Endometrial microvascular endothelial cells (primary cell): ENCODE results near the gene KDM5B. TPM values are rescaled to one million over a fixed set of nuclear protein-coding genes. Genes with fewer than 3 reads are reported as not detected.
"Not testable (repeated sequence)": the region's sequence is repeated elsewhere in the genome, so short reads cannot be mapped to it uniquely, and the experiment has no call there.

Source experiments
- in situ Hi-C: cut with HindIII; loops from 2 replicates; pipeline ENCODE4 v1.10.0; 2017; ENCODE audit warnings: low sequenced_read_pairs, low pct_unique_long_range_greater_than_20kb; ENCODE audit errors: inconsistent ontology term
- total RNA-seq: library from RNA; depleted of rRNA; stranded (reverse); fragments of >200 nt; gene quantifications from one replicate; pipeline ENCODE4 v1.2.3, GENCODE V29; 2015; ENCODE audit errors: inconsistent ontology term

Gene KDM5B
- total RNA-seq, 1 donor from 2014 or later, result 35.1 TPM

DNA sequence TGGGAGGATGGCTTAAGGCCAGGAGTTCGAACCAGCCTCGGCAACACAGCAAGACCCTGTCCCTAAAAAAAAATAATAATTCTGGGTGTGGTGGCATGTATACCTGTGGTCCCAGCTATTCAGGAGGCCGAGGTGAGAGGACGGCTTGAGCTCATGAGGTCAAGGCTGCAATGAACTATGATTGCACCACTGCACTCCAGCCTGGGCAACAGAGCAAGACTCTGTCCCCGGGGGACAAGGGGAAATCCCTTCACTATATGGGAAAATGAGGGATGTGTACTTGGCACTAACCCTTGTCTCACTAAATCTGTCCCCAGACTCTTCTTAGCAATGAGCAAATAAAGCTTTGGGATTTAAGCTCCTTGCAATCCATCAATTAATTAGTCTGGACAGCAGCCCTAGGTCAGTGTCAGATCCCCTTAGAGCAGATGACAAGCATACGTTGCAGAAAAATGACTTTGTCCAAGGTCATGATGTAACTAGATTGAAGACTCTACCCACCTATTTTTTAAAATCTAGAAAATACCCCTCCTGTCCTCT lies 9.4 kb downstream of the KDM5B start:
- in situ Hi-C loops, result no loop called here

DNA sequence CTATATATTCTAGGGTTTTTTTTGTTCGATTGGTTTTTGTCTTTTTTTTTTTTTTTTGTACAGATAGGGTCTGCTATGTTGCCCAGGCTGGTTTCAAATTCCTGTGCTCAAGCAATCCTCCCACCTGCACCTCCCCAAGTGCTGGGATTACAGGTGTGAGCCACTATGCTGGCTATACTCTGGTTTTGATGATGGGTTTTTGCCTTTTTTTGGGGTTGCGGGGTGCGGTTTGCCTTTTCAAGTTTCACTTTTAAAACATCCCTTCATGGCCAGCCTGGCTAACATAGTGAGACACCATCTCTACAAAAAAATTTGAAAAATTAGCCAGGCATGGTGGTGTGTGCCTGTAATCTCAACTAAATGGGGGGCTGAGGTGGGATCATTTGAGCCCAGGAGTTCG lies 10.0 kb downstream of the KDM5B start:
- in situ Hi-C loops, result no loop called here

GRCh38 chr1:202796670-202797069 lies 11.6 kb downstream of the KDM5B start:
- in situ Hi-C loops, result no loop called here

DNA sequence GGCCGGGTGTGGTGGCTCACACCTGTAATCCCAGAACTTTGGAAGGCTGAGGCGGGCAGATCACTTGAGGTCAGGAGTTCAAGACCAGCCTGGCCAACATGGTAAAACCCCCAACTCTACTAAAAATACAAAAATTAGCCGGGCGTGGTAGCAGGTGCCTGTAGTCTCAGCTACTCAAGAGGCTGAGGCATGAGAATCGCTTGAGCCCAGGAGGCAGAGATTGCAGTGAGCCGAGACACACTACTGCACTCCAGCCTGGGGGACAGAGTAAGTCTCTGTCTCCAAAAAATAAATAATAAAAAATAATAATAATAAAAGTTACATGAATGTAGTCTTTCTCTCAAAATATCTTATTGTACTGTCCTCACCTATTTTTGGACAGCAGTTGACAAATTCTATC lies 13.3 kb downstream of the KDM5B start:
- in situ Hi-C loops, result not testable (repeated sequence)

GRCh38 chr1:202794051-202794740 lies 14.0 kb downstream of the KDM5B start:
- in situ Hi-C loops, result no loop called here

- in situ Hi-C loops, result no loop called here
Measured at GRCh38 chr1:202791077-202791747, 17.0 kb downstream of the KDM5B start.

DNA sequence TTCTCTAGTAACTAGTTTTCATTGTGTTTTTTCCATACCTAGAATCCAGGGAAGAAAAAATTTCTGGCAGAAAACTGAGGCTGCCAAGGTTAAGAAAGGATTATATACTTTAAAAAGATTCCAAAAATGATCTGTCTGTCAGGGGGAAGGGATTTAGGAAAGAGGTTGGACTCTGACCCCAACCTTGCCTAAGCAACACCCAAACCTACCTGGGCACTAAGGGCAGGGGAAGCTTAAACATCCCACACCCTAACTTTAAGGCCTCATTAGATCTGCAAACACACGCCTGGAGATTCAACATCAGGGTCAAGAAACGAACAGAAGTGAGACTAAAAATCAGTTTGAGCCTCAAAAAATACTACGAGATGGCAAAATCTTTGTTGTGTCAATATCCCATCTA lies 19.4 kb downstream of the KDM5B start:
- in situ Hi-C loops, result no loop called here

GRCh38 chr1:202786804-202787203 lies 21.4 kb downstream of the KDM5B start:
- in situ Hi-C loops, result no loop called here

DNA sequence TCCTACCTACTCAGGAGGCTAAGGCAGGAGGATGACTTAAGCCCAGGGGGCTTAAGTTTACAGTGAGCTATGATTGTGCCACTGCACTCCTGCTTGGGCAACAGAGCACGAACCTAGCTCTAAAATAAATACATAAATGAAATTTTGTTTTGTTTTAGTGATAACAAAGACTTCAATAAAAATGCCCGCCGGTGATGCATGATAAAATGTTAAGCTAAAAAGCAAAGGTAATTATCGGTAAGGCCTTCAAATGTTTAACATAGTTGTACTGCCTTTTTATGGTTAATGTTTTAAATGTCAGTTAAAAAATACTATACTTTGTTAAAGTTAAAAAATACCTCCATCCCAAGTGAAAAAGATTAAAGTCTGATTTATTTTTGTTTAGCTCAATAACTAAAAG lies 27.0 kb downstream of the KDM5B start:
- in situ Hi-C loops, result no loop called here

DNA sequence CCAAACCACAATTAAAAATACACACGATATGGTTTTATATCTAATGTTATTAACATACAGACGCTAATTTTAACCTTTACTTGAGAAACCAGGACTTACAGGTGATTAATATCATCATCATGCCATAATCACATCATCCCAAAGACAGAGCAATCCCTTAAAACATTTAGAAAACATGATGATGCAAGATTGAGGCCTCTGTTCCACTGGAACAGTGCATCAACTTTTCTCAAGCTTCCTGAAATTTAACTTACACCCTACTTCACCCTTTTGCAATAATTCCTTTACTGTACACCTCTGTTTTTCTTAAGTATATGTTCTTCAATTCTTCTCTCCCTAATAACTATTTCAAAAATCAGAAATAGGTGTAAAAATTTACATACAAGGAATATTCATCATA lies 38.1 kb downstream of the KDM5B start:
- in situ Hi-C loops, result no loop called here

DNA sequence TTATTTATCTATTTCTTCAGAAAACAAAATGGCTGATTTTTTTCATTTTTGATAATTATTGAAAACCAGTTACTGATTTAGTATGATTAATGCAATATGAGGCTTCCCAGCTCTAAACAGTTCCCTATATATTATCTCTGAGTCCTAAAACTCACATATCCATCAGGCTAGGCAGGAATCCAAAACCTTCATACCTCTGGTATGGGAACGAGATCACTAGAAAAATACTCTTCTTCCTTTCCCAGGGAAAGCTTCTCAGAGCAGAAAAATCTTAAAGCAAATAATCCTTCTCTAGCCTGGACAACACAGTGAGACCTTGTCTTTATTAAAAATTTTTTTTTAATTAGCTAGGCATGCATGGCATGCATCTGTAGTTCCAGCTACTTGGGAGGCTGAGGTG lies 42.5 kb downstream of the KDM5B start:
- in situ Hi-C loops, result no loop called here

DNA sequence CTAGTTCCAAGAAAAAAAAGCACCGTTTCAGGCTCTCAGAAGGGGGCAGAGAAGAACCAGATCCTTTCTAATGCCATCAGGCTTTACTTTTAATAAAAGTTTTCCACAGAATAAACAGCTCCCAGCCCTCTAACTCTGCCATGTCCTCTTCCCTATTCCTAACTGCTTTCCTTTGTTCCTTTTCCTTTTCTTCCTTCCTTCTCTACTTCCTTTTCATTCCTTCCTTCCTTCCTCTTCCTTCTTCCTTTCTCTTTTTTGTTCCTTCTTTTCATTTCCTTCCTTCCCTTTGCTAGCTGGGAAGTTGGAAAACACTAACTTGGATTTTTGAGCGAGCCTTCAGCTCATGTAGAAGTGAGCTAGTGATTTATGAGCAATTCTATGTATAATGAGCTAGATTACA lies 46.2 kb downstream of the KDM5B start:
- in situ Hi-C loops, result no loop called here

DNA sequence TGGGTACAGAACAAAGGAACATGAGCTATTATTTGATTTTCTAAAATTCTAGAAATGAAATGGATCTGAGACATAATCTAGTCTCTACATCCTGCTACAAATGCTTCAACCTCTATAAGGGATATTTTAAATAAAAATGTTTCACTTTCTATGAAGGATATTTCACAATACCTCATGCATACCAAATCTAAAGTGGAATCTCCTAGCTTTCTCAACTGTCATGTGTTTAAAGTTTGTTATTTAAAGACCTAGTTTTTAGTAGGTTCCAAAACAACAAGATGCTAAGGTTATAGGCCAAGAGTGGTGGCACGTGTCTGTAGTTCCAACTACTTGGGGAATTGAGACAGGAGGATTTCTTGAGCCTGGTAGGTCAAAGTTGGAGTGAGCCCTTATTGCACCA lies 47.6 kb downstream of the KDM5B start:
- in situ Hi-C loops, result no loop called here

GRCh38 chr1:202756391-202756790 lies 51.8 kb downstream of the KDM5B start:
- in situ Hi-C loops, result no loop called here

- in situ Hi-C loops, result no loop called here
Measured at GRCh38 chr1:202754293-202754692, 53.9 kb downstream of the KDM5B start.

DNA sequence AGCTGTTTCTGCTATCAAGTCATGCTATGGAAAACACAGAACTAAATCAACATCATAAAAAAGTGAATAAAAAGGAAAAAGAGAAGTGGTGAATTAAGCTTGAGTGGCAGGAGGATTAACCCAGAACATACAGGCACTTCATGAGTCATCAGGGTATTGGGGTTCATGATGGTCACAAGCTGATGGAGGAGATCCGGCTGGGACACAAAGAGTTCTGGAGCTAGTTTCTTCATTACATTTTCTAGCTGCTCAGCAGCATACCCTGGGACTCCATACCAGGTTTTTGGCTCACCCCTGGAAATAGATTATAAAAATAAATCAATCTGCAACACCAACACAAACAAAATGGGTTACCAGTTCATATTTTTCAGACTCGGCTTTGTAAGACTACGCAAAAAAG lies 55.4 kb downstream of the KDM5B start:
- in situ Hi-C loops, result no loop called here

GRCh38 chr1:202750761-202751160 lies 57.5 kb downstream of the KDM5B start:
- in situ Hi-C loops, result no loop called here

- in situ Hi-C loops, result no loop called here
Measured at GRCh38 chr1:202750024-202750423, 58.2 kb downstream of the KDM5B start.

GRCh38 chr1:202745323-202745888 lies 62.8 kb downstream of the KDM5B start:
- in situ Hi-C loops, result no loop called here

DNA sequence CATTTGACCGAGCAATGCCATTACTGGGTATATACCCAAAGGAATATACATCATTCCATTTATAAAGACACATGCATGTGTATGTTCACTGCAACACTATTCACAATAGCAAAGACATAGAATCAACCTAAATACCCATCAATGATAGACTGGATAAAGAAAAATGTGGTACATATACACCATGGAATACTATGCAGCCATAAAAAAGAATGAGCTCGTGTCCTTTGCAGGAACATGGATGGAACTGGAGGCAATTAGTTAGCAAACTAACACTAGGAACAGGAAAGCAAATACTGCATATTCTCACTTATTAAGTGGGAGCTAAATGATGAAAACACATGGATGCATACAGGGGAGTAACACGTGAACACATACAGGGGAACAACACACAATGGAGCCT lies 63.5 kb downstream of the KDM5B start:
- in situ Hi-C loops, result not testable (repeated sequence)
